GM18511 (cell line): ENCODE measurements around the gene MDH2.
"Not testable (repeated sequence)": the region's sequence is repeated elsewhere in the genome, so short reads cannot be mapped to it uniquely, and the experiment has no call there.

ENCODE experiments used
- ATAC-seq: cut with Tn5 transposase; IDR thresholded peaks from one replicate; pipeline ENCODE4 v1.9.1; 2021; ENCODE audit warnings: mild to moderate bottlenecking, moderate library complexity; ENCODE audit not compliant: unreplicated experiment

Gene MDH2

GRCh38 chr7:76071316-76072242, 23.7 kb downstream of the MDH2 start:
- ATAC-seq, result no peak

- no peak for ATAC-seq
These were observed 24.6 kb downstream of the MDH2 start for GRCh38 chr7:76072243-76073148.

GRCh38 chr7:76073335-76073990, 25.6 kb downstream of the MDH2 start:
- ATAC-seq, result no peak

- ATAC-seq, result no peak
These were observed 26.5 kb downstream of the MDH2 start for GRCh38 chr7:76074306-76074971.

GRCh38 chr7:76074972-76075370, 27.1 kb downstream of the MDH2 start:
- ATAC-seq, result no peak

GRCh38 chr7:76076995-76077394, 29.1 kb downstream of the MDH2 start:
- ATAC-seq, result no peak

- ATAC-seq, result no peak
These were observed 29.5 kb downstream of the MDH2 start for GRCh38 chr7:76077435-76077834.

GRCh38 chr7:76080204-76080603, 32.3 kb downstream of the MDH2 start:
- ATAC-seq, result no peak

GRCh38 chr7:76084115-76084514, 36.2 kb downstream of the MDH2 start:
- ATAC-seq, result not testable (repeated sequence)

- no peak for ATAC-seq
These were observed 38.2 kb downstream of the MDH2 start for GRCh38 chr7:76086070-76086469.

GRCh38 chr7:76087362-76087791, 39.5 kb downstream of the MDH2 start:
- not testable (repeated sequence) for ATAC-seq

GRCh38 chr7:76089865-76090475, 42.1 kb downstream of the MDH2 start:
- ATAC-seq, result no peak

GRCh38 chr7:76091506-76091905, 43.6 kb downstream of the MDH2 start:
- ATAC-seq, result no peak

GRCh38 chr7:76093531-76093930, 45.6 kb downstream of the MDH2 start:
- ATAC-seq, result not testable (repeated sequence)

- not testable (repeated sequence) for ATAC-seq
These were observed 46.4 kb downstream of the MDH2 start for GRCh38 chr7:76094326-76094725.

GRCh38 chr7:76095908-76096307, 48.0 kb downstream of the MDH2 start:
- ATAC-seq, result no peak

- not testable (repeated sequence) for ATAC-seq
These were observed 54.0 kb downstream of the MDH2 start for GRCh38 chr7:76101693-76102437.

GRCh38 chr7:76103788-76104187, 55.9 kb downstream of the MDH2 start:
- not testable (repeated sequence) for ATAC-seq

- ATAC-seq, result not testable (repeated sequence)
These were observed 58.2 kb downstream of the MDH2 start for GRCh38 chr7:76106130-76106529.
